GM19452 (cell line): Measurements from ENCODE around the gene DPPA4.
"Not testable (repeated sequence)": the region's sequence is repeated elsewhere in the genome, so short reads cannot be mapped to it uniquely, and the experiment has no call there.

Experiments used
- ATAC-seq: cut with Tn5 transposase; IDR thresholded peaks from one replicate; pipeline ENCODE4 v1.9.1; 2021; ENCODE audit not compliant: unreplicated experiment

The DPPA4 gene

GRCh38 chr3:109337393-109337792, at the start of gene DPPA4:
TSS of gene DPPA4 (minus strand) at chr3:109337546. CDS start at chr3:109337517, 29 bp downstream.
- no peak for ATAC-seq

GRCh38 chr3:109385442-109386318, 48.3 kb upstream of the DPPA4 start:
- no peak for ATAC-seq

GRCh38 chr3:109384164-109384563, 46.8 kb upstream of the DPPA4 start:
- ATAC-seq = no peak

- no peak for ATAC-seq
Observed at GRCh38 chr3:109382588-109382987, 45.2 kb upstream of the DPPA4 start.

- no peak for ATAC-seq
Observed at GRCh38 chr3:109375975-109376374, 38.6 kb upstream of the DPPA4 start.

GRCh38 chr3:109374434-109374833, 37.1 kb upstream of the DPPA4 start:
- ATAC-seq = not testable (repeated sequence)

- no peak for ATAC-seq
Observed at GRCh38 chr3:109373933-109374332, 36.6 kb upstream of the DPPA4 start.

- no peak for ATAC-seq
Observed at GRCh38 chr3:109372639-109373038, 35.3 kb upstream of the DPPA4 start.

- no peak for ATAC-seq
Observed at GRCh38 chr3:109369510-109369909, 32.2 kb upstream of the DPPA4 start.

GRCh38 chr3:109364088-109364487, 26.7 kb upstream of the DPPA4 start:
- no peak for ATAC-seq

GRCh38 chr3:109363634-109364033, 26.3 kb upstream of the DPPA4 start:
- no peak for ATAC-seq

- ATAC-seq = no peak
Observed at GRCh38 chr3:109362823-109363222, 25.5 kb upstream of the DPPA4 start.

GRCh38 chr3:109358809-109359208, 21.5 kb upstream of the DPPA4 start:
- not testable (repeated sequence) for ATAC-seq

GRCh38 chr3:109356442-109357155, 19.3 kb upstream of the DPPA4 start:
- ATAC-seq = no peak

- no peak for ATAC-seq
Observed at GRCh38 chr3:109355625-109356441, 18.5 kb upstream of the DPPA4 start.

GRCh38 chr3:109353057-109353456, 15.7 kb upstream of the DPPA4 start:
- no peak for ATAC-seq

- ATAC-seq = no peak
Observed at GRCh38 chr3:109351231-109351630, 13.9 kb upstream of the DPPA4 start.

- ATAC-seq = no peak
Observed at GRCh38 chr3:109346770-109347295, 9.5 kb upstream of the DPPA4 start.

GRCh38 chr3:109346099-109346498, 8.8 kb upstream of the DPPA4 start:
- no peak for ATAC-seq

- ATAC-seq = no peak
Observed at GRCh38 chr3:109339714-109340648, 2.6 kb upstream of the DPPA4 start.
